H1 (cell line): ENCODE measurements around the gene SAMM50. TPM values are rescaled to one million over a fixed set of nuclear protein-coding genes. Genes with fewer than 3 reads are reported as not detected.

Experiments used
- CTCF ChIA-PET: fragments of 300-600 bp; sonication (Branson Sonifier 250); formaldehyde crosslinking; loops from one replicate; lab custom pipeline; 2021; ENCODE audit not compliant: partially characterized antibody; lab: Charles Lee
- POLR2A ChIA-PET: fragments of 300-600 bp; sonication (Branson Sonifier 250); formaldehyde crosslinking; loops from one replicate; lab custom pipeline; 2021; ENCODE audit warnings: inconsistent platforms; ENCODE audit not compliant: partially characterized antibody; lab: Charles Lee
- DNase-seq, 2 experiments: peaks; one replicate each; pipeline versions ENCODE4 v3.0.0 to v3.0.0-alpha.2; 2010 to 2022; ENCODE audit warnings: low spot score in 2 of 2, low read depth in 1 of 2, mixed read lengths in 1 of 2
- FAIRE-seq: peaks from 2 replicates; lab custom pipeline; 2011; peaks lifted over from hg19 to GRCh38; lab: Jason Lieb, UNC
- H2AFZ ChIP-seq: 2 replicates; pipeline ENCODE4 v1.8.1; 2012; ENCODE audit warnings: low read length, inconsistent platforms
- H2AK5ac ChIP-seq: 2 replicates; pipeline ENCODE4 v1.6.1; 2013; ENCODE audit warnings: low read depth, low read length
- H2BK120ac ChIP-seq: replicated peaks from 2 replicates; pipeline ENCODE3; 2013; ENCODE audit warnings: low read depth, low read length, inconsistent platforms
- H2BK12ac ChIP-seq: 2 replicates; pipeline ENCODE4 v1.6.1; 2013; ENCODE audit warnings: low read depth, low read length
- H2BK15ac ChIP-seq: 2 replicates; pipeline ENCODE4 v1.6.1; 2013; ENCODE audit warnings: low read length
- H2BK20ac ChIP-seq: 2 replicates; pipeline ENCODE4 v1.6.1; 2013; ENCODE audit warnings: low read length
- H2BK5ac ChIP-seq: 2 replicates; pipeline ENCODE4 v1.6.1; 2013; ENCODE audit warnings: low read depth, low read length
- H3K14ac ChIP-seq: 2 replicates; pipeline ENCODE4 v1.6.1; 2013; ENCODE audit warnings: inconsistent platforms; ENCODE audit not compliant: insufficient read length
- H3K18ac ChIP-seq: 2 replicates; pipeline ENCODE4 v1.6.1; 2013; ENCODE audit warnings: low read length; ENCODE audit errors: extremely low read depth
- H3K23ac ChIP-seq: 2 replicates; pipeline ENCODE4 v1.6.1; 2013; ENCODE audit warnings: inconsistent platforms; ENCODE audit not compliant: insufficient read length
- H3K23me2 ChIP-seq: 2 replicates; pipeline ENCODE4 v1.6.1; 2013; ENCODE audit warnings: low read depth, low read length
- H3K27ac ChIP-seq: 2 replicates; pipeline ENCODE4 v1.6.1; 2011; ENCODE audit warnings: low read depth, low read length, inconsistent platforms
- H3K27me3 ChIP-seq, 4 experiments: replicated peaks in 1 of 4; 1 replicate in 1 of 4; 2 replicates in 3 of 4; pipeline versions ENCODE4 v1.6.1 to v1.8.1; 2011 to 2013; ENCODE audit warnings: low read length in 3 of 4, mild to moderate bottlenecking in 3 of 4, inconsistent platforms in 2 of 4, mixed read lengths in 2 of 4, moderate library complexity in 1 of 4; ENCODE audit not compliant: control insufficient read depth in 3 of 4, insufficient read depth in 3 of 4; ENCODE audit errors: extremely low read depth in 1 of 4
- H3K36me3 ChIP-seq, 4 experiments: 2 replicates each; pipeline versions ENCODE4 v1.6.1 to v1.8.1; 2011 to 2013; ENCODE audit warnings: mild to moderate bottlenecking in 4 of 4, low read length in 3 of 4, moderate library complexity in 2 of 4, control low read depth in 1 of 4, inconsistent platforms in 1 of 4; ENCODE audit not compliant: insufficient read depth in 4 of 4, control insufficient read depth in 2 of 4
- H3K4ac ChIP-seq: replicated peaks from 2 replicates; pipeline ENCODE3; 2013; ENCODE audit warnings: low read length, low read depth, mixed read lengths, inconsistent platforms; ENCODE audit not compliant: insufficient read length
- H3K4me1 ChIP-seq, 4 experiments: replicated peaks in 1 of 4; 1 replicate in 1 of 4; 2 replicates in 3 of 4; pipeline versions ENCODE4 v1.6.1 to v1.8.1; 2011 to 2013; ENCODE audit warnings: low read length in 3 of 4, inconsistent platforms in 2 of 4, mixed read lengths in 1 of 4; ENCODE audit not compliant: insufficient read depth in 4 of 4, control insufficient read depth in 3 of 4
- H3K4me2 ChIP-seq, 2 experiments: 2 replicates each; pipeline versions ENCODE4 v1.6.1 to v1.8.1; 2011 to 2013; ENCODE audit warnings: low read depth in 2 of 2, low read length in 2 of 2, control low read depth in 1 of 2, inconsistent platforms in 1 of 2, mild to moderate bottlenecking in 1 of 2; ENCODE audit not compliant: insufficient read depth in 1 of 2
- H3K4me3 ChIP-seq, 4 experiments: fragments of 200-600, 300-600 bp in 1 of 4; sonication (generic), shearing (Covaris generic), sonication (Bioruptor Twin) in 1 of 4; 2 replicates each; pipeline versions ENCODE4 v1.5.1 to v1.8.1; 2011 to 2016; ENCODE audit warnings: low read length in 4 of 4, low read depth in 3 of 4, control low read depth in 2 of 4, inconsistent platforms in 2 of 4, mild to moderate bottlenecking in 2 of 4, mixed read lengths in 1 of 4, moderate library complexity in 1 of 4; ENCODE audit not compliant: insufficient read depth in 2 of 4; ENCODE audit errors: extremely low read depth in 1 of 4
- H3K56ac ChIP-seq: replicated peaks from 2 replicates; pipeline ENCODE3; 2013; ENCODE audit warnings: low read depth, mild to moderate bottlenecking, mixed read lengths, low read length, inconsistent platforms; ENCODE audit not compliant: insufficient read length
- H3K79me1 ChIP-seq: 2 replicates; pipeline ENCODE4 v1.6.1; 2013; ENCODE audit warnings: low read depth, low read length, control low read depth
- H3K79me2 ChIP-seq, 2 experiments: 2 replicates each; pipeline versions ENCODE4 v1.6.1 to v1.8.1; 2012 to 2013; ENCODE audit warnings: low read length in 2 of 2, mild to moderate bottlenecking in 2 of 2, inconsistent platforms in 1 of 2; ENCODE audit not compliant: insufficient read depth in 2 of 2, control insufficient read depth in 1 of 2
- H3K9ac ChIP-seq, 4 experiments: replicated peaks in 1 of 4; 1 replicate in 1 of 4; 2 replicates in 3 of 4; pipeline versions ENCODE4 v1.6.1 to v1.8.1; 2011 to 2013; ENCODE audit warnings: low read depth in 3 of 4, low read length in 3 of 4, control low read depth in 2 of 4, mild to moderate bottlenecking in 2 of 4, moderate library complexity in 2 of 4, inconsistent platforms in 1 of 4; ENCODE audit errors: extremely low read depth in 1 of 4
- H3K9me3 ChIP-seq, 2 experiments: 2 replicates each; pipeline versions ENCODE4 v1.6.1 to v1.8.1; 2012 to 2013; ENCODE audit warnings: mild to moderate bottlenecking in 2 of 2, moderate library complexity in 2 of 2, control low read depth in 1 of 2, inconsistent platforms in 1 of 2, low read depth in 1 of 2, low read length in 1 of 2, mixed read lengths in 1 of 2; ENCODE audit not compliant: insufficient read depth in 2 of 2
- H4K20me1 ChIP-seq, 2 experiments: replicated peaks in 1 of 2; 2 replicates each; pipeline versions ENCODE3 to v1.8.1; 2011 to 2013; ENCODE audit warnings: inconsistent platforms in 2 of 2, low read length in 2 of 2, mild to moderate bottlenecking in 1 of 2; ENCODE audit not compliant: insufficient read depth in 2 of 2, control insufficient read depth in 1 of 2
- H4K5ac ChIP-seq: 2 replicates; pipeline ENCODE4 v1.6.1; 2013; ENCODE audit warnings: low read length, low read depth, mixed read lengths, inconsistent platforms; ENCODE audit not compliant: insufficient read length
- H4K8ac ChIP-seq: 2 replicates; pipeline ENCODE4 v1.8.0; 2013; ENCODE audit warnings: mild to moderate bottlenecking, moderate library complexity, low read length, inconsistent platforms; ENCODE audit not compliant: insufficient read depth; ENCODE audit errors: extremely low read depth
- H4K91ac ChIP-seq: replicated peaks from 2 replicates; pipeline ENCODE3; 2013; ENCODE audit warnings: low read length, mixed read lengths, inconsistent platforms; ENCODE audit not compliant: insufficient read length
- NRF1 ChIP-seq: IDR thresholded peaks from 2 replicates; pipeline ENCODE4 v1.6.1; 2011; ENCODE audit warnings: mild to moderate bottlenecking, low read depth, low read length, improper control_type of control experiment
- WGBS, 2 experiments: shearing (Covaris generic) in 1 of 2; methylation state at CpG; one replicate each; pipeline versions ENCODE4 v1.1.6 to v1.1.7; 2013 to 2015; ENCODE audit warnings: low lambda C conversion rate in 2 of 2, mixed read lengths in 2 of 2, inconsistent platforms in 1 of 2, low coverage in 1 of 2, missing lambda C conversion rate in 1 of 2; ENCODE audit not compliant: insufficient replicate concordance in 2 of 2, insufficient coverage in 1 of 2, insufficient read length in 1 of 2; ENCODE audit errors: extremely low coverage in 1 of 2, missing lambda C conversion rate in 1 of 2; 5-methylcytosine and 5-hydroxymethylcytosine counted together
- polyA plus RNA-seq, 7 experiments: library from polyadenylated mRNA; depleted of rRNA in 3 of 7; stranded (reverse) in 5 of 7; unstranded in 2 of 7; fragments of >200 nt in 5 of 7; fragments of 200-250 nt in 2 of 7; gene quantifications; 1 replicate in 5 of 7; 2 replicates in 1 of 7; 4 replicates in 1 of 7; pipeline versions ENCODE4 v1.2.1 to v1.2.3, GENCODE V29; 2011 to 2013; ENCODE audit warnings: missing spikeins in 2 of 7, mixed read lengths in 2 of 7
- total RNA-seq: library from RNA; stranded (reverse); fragmentation: NEBNext Ultra II Directional; extraction: Animal tissue kit (Norgen Biotek cat#: 25700); gene quantifications from 2 replicates; pipeline ENCODE4 v1.2.1, GENCODE V29; 2021

The SAMM50 gene
- total and polyA plus RNA-seq, 2 of the 8 experiments (the other 6 are each of a cell fraction or from before 2014, with no cell fraction given) = 45.4 to 70.3 TPM

GRCh38 chr22:43988960-43989359, 33.7 kb downstream of the SAMM50 start:
- H4K8ac ChIP-seq = no peak overlapping the region
- H2BK15ac ChIP-seq = no peak overlapping the region
- no peaks in the 10 kb centered on the region for H3K23me2 ChIP-seq
- H3K56ac ChIP-seq = no peak overlapping the region
- H4K91ac ChIP-seq = no peak overlapping the region
- no peak overlapping the region for H3K23ac ChIP-seq
- no peak overlapping the region for H3K18ac ChIP-seq
- H3K4me1 ChIP-seq = peaks cover 0 to 2% (median 1%) of the 10 kb centered on the region in 4 experiments; a peak in 3 of 7 replicates
- H3K27ac ChIP-seq = no peak overlapping the region
- no peak for DNase-seq
- ChIA-PET POLR2A (no interaction called here), CTCF (interaction anchor here (0.8 to 1.8 kb wide), 2 partner anchors 97 to 638 kb away, joined by 3 to 8 read pairs; no protein-coding TSS in a partner anchor)
- H3K4me3 ChIP-seq = no peak overlapping the region
- peaks cover 4 to 5% of the 10 kb centered on the region in 2 experiments for H4K20me1 ChIP-seq
- no peak overlapping the region for H2BK12ac ChIP-seq
- no peak overlapping the region for H3K4ac ChIP-seq
- peaks cover 5 to 37% (median 21%) of the 10 kb centered on the region in 4 experiments; a peak in 7 of 8 replicates for H3K36me3 ChIP-seq
- H2BK5ac ChIP-seq = no peak overlapping the region
- no peak overlapping the region for H3K14ac ChIP-seq
- H2AK5ac ChIP-seq = no peak overlapping the region
- no peak overlapping the region for H2BK20ac ChIP-seq
- H3K79me1 ChIP-seq = no peaks in the 10 kb centered on the region
- H4K5ac ChIP-seq = no peak overlapping the region
- H3K27me3 ChIP-seq = no peaks in the 10 kb centered on the region
- no peak for TF ChIP-seq NRF1
- H2BK120ac ChIP-seq = no peak overlapping the region
- H3K79me2 ChIP-seq = no peaks in the 10 kb centered on the region
- 93% methylated on average over 10 of the region's 10 CpGs; no CpG with 5 or more reads in 1 of the 2 experiments for WGBS, 2 experiments
- no peak for FAIRE-seq
- no peak overlapping the region for H3K9ac ChIP-seq
- no peak overlapping the region for H2AFZ ChIP-seq
- H3K9me3 ChIP-seq = no peaks in the 10 kb centered on the region
- no peak overlapping the region for H3K4me2 ChIP-seq
